NCI-H2196 treated with DMSO at 0.1 percent for 48 hours (cell line): ENCODE measurements around the gene COX6A2.
A peak's percentile ranks its signal among the peaks of the same experiment; 100 is the strongest.
"Not testable (repeated sequence)": the region's sequence is repeated elsewhere in the genome, so short reads cannot be mapped to it uniquely, and the experiment has no call there.

Source experiments
- DNase-seq: peaks from one replicate; lab custom pipeline; 2025; ENCODE audit not compliant: unreplicated experiment; lab: John Stamatoyannopoulos, UW

Gene COX6A2

GRCh38 chr16:31461921-31462804 is 34.0 kb upstream of the COX6A2 start:
- no peak for DNase-seq

- no peak for DNase-seq
Measured at GRCh38 chr16:31461201-31461920, 33.2 kb upstream of the COX6A2 start.

- no peak for DNase-seq
Measured at GRCh38 chr16:31460582-31461002, 32.4 kb upstream of the COX6A2 start.

GRCh38 chr16:31459687-31460581 is 31.8 kb upstream of the COX6A2 start:
- peak; percentile 98 for DNase-seq

- DNase-seq, result peak; percentile 93
Measured at GRCh38 chr16:31458844-31459686, 30.9 kb upstream of the COX6A2 start, which contains the start of gene ARMC5. Gene ARMC5, plus strand, starts transcription at chr16:31459501. Its CDS starts 24 bp downstream, at chr16:31459525.

GRCh38 chr16:31458073-31458843 is 30.1 kb upstream of the COX6A2 start:
- DNase-seq, result no peak

GRCh38 chr16:31456988-31457360 is 28.8 kb upstream of the COX6A2 start:
- no peak for DNase-seq

- no peak for DNase-seq
Measured at GRCh38 chr16:31455601-31456314, 27.6 kb upstream of the COX6A2 start.

- no peak for DNase-seq
Measured at GRCh38 chr16:31453255-31454204, 25.4 kb upstream of the COX6A2 start.

- DNase-seq, result no peak
Measured at GRCh38 chr16:31452631-31453106, 24.5 kb upstream of the COX6A2 start.

- DNase-seq, result peak; percentile 66
Measured at GRCh38 chr16:31451681-31452351, 23.7 kb upstream of the COX6A2 start.

- no peak for DNase-seq
Measured at GRCh38 chr16:31451201-31451600, 23.0 kb upstream of the COX6A2 start.

GRCh38 chr16:31445931-31446330 is 17.8 kb upstream of the COX6A2 start:
- not testable (repeated sequence) for DNase-seq

GRCh38 chr16:31441956-31442355 is 13.8 kb upstream of the COX6A2 start:
- no peak for DNase-seq

- no peak for DNase-seq
Measured at GRCh38 chr16:31440516-31441184, 12.5 kb upstream of the COX6A2 start.

- DNase-seq, result no peak
Measured at GRCh38 chr16:31439519-31439918, 11.4 kb upstream of the COX6A2 start.
